Measurements from ENCODE around the gene FUT1.

FUT1 gene

DNA sequence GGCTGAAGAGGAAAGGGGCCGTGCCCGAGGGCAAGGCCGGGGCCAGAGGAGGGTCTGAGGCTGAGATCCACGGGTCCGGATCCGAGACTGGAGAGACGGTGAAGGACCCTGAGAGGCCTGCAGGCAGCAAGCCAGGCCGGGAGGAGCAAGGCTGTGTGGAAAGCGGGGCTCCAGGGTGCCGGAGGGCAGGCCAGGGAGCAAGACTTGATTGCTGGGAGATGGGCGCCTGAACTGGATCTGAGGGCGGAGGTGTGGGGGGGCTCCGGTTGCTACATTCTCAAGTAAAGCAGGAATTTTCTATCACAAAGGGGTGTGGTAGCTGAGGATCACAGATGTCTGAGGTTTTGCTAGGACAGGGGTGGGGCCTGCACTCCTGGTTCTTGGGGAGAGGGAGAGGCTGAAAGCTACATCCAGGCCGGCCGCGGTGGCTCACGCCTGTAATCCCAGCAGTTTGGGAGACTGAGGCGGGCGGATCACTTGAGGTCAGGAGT is 36.7 kb downstream of the FUT1 start:
- peak; percentile 61 for DNase-seq

DNA sequence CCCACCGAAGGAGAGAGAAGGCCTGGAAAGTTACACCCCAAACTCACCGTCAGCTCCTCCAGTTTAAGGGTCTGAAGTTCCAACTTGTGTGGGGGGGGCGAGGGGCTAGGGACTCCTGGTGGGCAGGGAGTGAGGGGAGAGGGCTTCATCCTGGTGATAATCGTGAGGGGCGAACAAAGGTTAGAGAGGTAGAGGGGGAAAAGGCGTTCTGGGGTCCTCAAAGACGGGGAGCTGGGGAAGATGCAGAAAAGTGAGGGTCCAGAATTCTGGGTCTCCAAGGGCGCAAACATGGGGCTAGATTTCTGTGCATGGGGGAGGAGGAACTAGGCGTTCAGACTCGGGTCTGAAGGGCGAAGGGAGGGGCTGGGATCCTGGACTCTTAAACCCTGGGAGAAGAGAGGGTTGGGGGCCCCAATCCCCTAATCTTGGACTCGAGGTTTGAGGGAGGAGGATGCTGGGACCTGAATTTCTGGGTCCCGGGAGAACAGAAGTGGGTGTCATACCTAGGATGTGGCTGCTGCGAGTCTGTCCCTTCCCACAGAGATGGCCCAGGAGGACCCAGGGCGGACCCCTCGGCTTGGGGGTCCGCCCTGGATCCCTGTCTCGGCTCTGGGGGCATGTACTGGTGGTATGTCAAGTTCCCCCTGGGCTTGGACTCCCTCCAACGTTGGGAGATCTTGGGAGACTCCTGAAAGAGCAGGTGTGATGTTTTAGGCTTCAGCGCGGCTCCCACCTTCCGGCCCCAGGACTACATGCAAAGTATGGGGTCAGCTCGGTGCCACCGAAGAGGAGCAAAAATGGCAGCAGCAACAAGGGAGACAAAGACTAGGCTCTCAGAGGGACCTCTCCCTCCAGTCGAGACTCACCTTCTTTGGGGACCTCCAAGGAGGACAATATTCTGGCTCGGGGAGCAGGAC is 37.4 kb downstream of the FUT1 start:
- DNase-seq, result no peak

DNA sequence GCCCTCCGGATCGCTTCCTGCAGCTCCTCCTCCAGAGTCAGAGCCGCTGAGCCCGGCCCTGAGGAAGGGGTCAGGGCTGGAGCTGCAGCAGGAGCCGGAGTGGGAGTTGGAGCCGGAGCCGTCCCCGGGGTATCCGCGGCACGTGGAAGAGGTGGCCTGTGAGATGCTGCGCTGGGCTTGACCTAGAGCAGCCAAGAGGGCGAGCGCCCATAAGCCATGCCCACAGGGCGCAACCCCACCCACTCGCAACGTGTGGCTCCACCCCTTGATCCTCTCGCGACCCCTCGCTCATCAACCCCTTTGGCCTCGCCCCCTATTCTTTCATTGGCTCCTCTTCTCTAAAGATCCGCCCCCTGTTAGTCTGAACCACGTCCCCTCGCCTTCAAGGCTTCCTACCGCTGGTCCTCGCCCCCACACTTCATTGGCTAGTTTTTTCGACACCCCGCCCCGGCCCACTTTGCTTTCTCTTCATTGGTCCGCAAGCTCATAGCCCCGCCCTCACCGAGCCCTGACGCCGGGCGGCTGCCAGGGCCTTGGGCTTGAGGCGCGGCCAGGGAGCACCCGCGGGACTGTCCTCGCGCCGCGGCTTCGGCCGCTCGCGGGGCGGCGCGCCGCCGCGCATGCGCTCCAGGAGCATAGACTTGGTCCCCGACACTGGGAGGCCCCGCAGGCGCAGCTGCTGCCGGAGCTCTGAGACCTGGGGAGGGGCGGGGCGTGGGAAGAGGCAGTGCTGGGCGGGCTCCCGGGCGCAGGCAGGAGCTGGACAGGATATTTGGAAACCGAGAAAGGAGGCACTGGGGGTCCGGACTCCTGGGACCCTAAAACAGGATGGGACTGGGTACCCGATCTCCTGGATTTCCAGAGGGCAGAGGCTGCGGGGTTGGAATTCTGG is 38.3 kb downstream of the FUT1 start:
- peak; percentile 100 for DNase-seq

DNA sequence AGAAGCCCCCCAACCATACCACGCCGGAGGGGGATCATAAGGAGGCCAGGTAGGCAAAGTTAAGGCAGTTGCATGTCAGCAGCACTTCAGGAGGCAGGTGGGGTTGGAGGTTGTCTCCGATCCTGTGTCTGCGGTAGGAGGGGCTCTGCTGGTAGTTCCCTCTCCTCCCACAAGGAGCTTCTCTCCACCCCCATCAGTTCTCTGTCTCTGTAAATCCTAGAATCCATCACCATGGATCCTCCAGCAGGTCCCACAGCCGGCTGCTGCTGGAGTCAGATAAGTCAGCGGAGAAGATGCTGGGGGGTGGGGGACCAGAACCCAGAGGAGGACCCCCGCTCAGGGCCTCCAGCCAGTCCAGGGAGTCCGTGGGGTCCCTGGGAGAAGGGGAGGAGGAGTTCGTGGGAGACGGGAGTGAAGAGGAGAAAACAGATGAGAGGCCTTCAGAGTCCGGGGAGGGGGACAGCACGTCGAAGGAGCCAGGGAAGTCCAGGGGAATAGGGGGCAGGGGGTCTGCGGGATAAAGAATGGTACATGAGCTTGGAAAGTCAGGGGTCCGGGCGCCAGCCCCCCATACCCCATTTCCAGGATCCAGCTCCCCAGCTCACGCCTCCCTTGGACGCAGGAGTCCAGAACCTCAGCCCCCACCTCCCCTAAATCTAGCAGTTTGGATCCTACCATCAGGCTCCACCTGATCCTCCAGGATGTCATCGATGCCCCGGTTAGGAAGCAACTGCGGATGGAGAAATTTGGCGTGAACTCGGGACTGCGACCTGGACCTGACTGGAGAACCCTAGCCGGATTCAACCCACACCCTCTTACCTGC is 39.2 kb downstream of the FUT1 start:
- DNase-seq, result no peak

DNA sequence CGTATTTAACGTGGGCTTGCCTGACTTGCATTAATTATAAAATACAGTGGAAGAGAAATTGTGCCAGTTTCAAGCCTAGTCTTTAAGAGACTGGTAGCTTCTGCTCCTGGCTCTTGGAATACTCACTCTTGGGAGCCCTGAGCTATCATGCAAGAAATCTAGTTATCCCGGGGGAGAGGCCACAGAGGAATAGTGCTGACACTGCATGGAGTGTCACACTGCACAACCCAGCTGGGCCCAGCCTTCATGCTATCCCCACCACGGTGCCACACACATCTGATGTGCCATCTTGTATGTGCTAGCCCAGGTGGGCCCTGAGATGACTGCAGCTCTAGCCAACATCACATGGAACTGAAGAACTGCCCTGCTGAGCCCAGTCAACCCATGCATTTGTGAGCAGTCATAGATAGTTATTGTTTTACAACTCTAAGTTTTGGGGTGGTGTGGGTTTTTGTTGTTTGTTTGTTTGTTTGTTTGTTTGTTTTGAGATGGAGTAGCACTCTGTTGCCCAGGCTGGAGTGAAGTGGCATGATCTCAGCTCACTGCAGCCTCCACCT is 41.3 kb downstream of the FUT1 start:
- no peak for DNase-seq

DNA sequence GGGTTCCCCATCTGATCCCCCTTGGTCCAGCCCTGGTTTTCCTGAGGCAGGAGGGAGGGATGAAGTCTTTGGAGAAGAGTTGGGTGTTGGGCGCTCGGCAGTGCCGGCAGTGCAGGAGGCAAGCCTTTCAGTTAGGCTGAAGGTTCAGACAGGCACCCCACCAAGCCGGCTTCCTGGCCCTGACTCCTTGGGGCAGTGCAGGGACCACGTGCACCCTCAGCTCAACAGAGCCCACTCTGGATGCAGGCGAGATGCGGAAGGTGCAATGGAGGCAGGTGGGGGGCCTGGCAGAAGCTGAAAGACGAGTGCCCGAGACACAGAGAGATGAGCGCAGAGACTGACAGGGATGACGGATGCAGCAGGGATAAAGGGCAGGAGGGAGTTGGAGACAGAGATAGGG is 44.0 kb downstream of the FUT1 start:
- DNase-seq, result no peak

DNA sequence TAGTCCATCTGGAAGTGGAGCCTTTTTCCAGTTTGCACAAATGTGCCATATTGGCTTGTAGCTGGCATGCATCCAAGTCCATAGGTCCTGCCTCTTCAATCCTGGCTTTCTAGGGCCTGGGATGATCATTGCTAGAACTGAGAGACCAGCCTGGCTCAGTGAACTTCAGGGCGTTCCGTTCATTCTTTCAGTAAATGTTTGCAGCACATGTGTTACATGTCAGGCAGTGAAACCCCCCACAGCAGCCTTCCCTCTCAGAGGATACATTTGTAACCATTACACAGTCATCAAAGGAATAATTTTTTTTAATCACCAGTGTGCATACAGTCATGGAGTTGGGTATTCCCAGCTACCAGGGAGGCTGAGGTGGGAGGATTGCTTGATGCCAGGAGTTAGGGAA is 47.0 kb downstream of the FUT1 start:
- DNase-seq, result no peak

DNA sequence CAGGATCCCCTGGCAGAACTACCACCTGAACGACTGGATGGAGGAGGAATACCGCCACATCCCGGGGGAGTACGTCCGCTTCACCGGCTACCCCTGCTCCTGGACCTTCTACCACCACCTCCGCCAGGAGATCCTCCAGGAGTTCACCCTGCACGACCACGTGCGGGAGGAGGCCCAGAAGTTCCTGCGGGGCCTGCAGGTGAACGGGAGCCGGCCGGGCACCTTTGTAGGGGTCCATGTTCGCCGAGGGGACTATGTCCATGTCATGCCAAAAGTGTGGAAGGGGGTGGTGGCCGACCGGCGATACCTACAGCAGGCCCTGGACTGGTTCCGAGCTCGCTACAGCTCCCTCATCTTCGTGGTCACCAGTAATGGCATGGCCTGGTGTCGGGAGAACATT is 49.1 kb downstream of the FUT1 start:
- DNase-seq, result no peak

DNA sequence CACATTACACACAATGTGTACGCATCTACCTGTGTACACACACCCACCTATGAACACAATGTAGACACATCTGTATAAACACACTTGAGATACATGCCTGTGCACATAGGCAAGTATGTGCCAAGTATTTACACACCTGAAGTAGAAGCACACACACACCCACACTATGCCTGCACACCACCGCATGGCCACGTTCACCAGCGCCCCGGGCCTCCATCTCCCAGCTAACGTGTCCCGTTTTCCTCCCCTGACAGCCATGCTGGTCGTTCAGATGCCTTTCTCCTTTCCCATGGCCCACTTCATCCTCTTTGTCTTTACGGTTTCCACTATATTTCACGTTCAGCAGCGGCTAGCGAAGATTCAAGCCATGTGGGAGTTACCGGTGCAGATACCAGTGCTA is 49.7 kb downstream of the FUT1 start:
- DNase-seq, result no peak

DNA sequence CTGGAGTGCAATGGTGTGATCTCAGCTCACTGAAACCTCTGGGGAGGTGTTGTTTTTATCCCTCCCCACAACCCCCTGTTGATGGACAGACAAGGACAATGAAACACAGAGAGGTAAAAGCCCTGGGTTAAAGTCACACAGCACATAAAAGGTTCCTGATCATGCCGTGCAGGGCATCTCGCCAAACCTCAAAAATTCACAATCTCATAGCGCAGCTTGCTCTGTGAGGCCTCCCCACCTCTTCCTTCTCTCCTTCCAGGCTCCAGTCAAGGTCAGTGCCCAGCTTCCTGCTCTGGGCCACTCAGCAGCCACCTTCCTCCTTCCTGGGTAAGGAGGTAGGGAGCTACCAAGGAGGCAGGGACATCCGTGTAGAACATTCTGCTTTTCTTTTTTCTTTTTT is 54.4 kb downstream of the FUT1 start:
- DNase-seq, result no peak

All from right forelimb (tissue), 1 donor.